Measurements from ENCODE around the gene GRIA1.

- TF ChIP-seq, protein P1, sequence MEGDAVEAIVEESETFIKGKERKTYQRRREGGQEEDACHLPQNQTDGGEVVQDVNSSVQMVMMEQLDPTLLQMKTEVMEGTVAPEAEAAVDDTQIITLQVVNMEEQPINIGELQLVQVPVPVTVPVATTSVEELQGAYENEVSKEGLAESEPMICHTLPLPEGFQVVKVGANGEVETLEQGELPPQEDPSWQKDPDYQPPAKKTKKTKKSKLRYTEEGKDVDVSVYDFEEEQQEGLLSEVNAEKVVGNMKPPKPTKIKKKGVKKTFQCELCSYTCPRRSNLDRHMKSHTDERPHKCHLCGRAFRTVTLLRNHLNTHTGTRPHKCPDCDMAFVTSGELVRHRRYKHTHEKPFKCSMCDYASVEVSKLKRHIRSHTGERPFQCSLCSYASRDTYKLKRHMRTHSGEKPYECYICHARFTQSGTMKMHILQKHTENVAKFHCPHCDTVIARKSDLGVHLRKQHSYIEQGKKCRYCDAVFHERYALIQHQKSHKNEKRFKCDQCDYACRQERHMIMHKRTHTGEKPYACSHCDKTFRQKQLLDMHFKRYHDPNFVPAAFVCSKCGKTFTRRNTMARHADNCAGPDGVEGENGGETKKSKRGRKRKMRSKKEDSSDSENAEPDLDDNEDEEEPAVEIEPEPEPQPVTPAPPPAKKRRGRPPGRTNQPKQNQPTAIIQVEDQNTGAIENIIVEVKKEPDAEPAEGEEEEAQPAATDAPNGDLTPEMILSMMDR (IDR thresholded peaks at IDR 0.05) = no peak
- TF ChIP-seq EZH2 (IDR thresholded peaks at IDR 0.05; ENCODE audit: borderline replicate concordance, insufficient read depth, low read depth, low read length, poor library complexity, severe bottlenecking) = no peak
Measured at GRCh38 chr5:153751251-153751650, 260.8 kb downstream of the GRIA1 start.

All from B cell (primary cell).